HFFc6 (cell line): ENCODE data around the gene CLSTN3. TPM values are rescaled to one million over a fixed set of nuclear protein-coding genes. Genes with fewer than 3 reads are reported as not detected.

Experiments used
- DNase-seq: peaks from one replicate; pipeline ENCODE4 v3.0.0-alpha.2; 2018
- H3K27ac Mint-ChIP-seq: 2 replicates; pipeline ENCODE4 v1.8.0; 2020; ENCODE audit warnings: mild to moderate bottlenecking, mixed read lengths
- H3K27me3 Mint-ChIP-seq: 2 replicates; pipeline ENCODE4 v1.8.0; 2021; ENCODE audit warnings: mild to moderate bottlenecking, moderate library complexity, mixed read lengths; ENCODE audit not compliant: insufficient read depth
- H3K36me3 Mint-ChIP-seq: 2 replicates; pipeline ENCODE4 v1.8.0; 2021; ENCODE audit warnings: low read depth, mixed read lengths
- H3K4me1 Mint-ChIP-seq: 2 replicates; pipeline ENCODE4 v1.8.0; 2020; ENCODE audit warnings: low read depth, mixed read lengths
- H3K4me3 Mint-ChIP-seq: 2 replicates; pipeline ENCODE4 v1.8.0; 2020; ENCODE audit warnings: mild to moderate bottlenecking, moderate library complexity, mixed read lengths
- H3K9me3 Mint-ChIP-seq: 2 replicates; pipeline ENCODE4 v1.8.0; 2020; ENCODE audit warnings: mild to moderate bottlenecking, mixed read lengths
- CTCF ChIP-seq: fragments of 200-600 bp; sonication (generic); IDR thresholded peaks from 2 replicates; pipeline ENCODE4 v1.5.0; 2021; ENCODE audit warnings: antibody characterized with exemption, mild to moderate bottlenecking
- total RNA-seq, 6 experiments: library from RNA; stranded (reverse); fragmentation: NEBNext Ultra II Directional; extraction: Animal tissue kit (Norgen Biotek cat#: 25700); gene quantifications; 2 replicates in 1 of 6; 3 replicates in 5 of 6; pipeline ENCODE4 v1.2.3, GENCODE V29; 2021

Gene CLSTN3
- total RNA-seq, 6 experiments from 2014 or later: 10.4 to 15.5 (median 13.7) TPM

GRCh38 chr12:7157391-7157790 is 27.2 kb downstream of the CLSTN3 start:
- no peaks in the 10 kb centered on the region for H3K9me3 Mint-ChIP-seq
- H3K4me1 Mint-ChIP-seq: peaks cover 14% of the 10 kb centered on the region
- H3K27ac Mint-ChIP-seq: no peak overlapping the region
- H3K36me3 Mint-ChIP-seq: no peaks in the 10 kb centered on the region
- H3K4me3 Mint-ChIP-seq: no peak overlapping the region
- TF ChIP-seq CTCF: no peak
- no peak for DNase-seq
- no peaks in the 10 kb centered on the region; the same call in 1 of the 2 replicates for H3K27me3 Mint-ChIP-seq

GRCh38 chr12:7158781-7159609 is 28.8 kb downstream of the CLSTN3 start:
- no peak for DNase-seq
- H3K4me3 Mint-ChIP-seq: no peak overlapping the region
- TF ChIP-seq CTCF: no peak
- H3K9me3 Mint-ChIP-seq: no peaks in the 10 kb centered on the region
- peaks cover 19% of the 10 kb centered on the region for H3K4me1 Mint-ChIP-seq
- peaks cover 10% of the 10 kb centered on the region for H3K27me3 Mint-ChIP-seq
- H3K36me3 Mint-ChIP-seq: no peaks in the 10 kb centered on the region
- no peak overlapping the region for H3K27ac Mint-ChIP-seq

- H3K4me3 Mint-ChIP-seq: no peak overlapping the region
- no peak for DNase-seq
- H3K36me3 Mint-ChIP-seq: no peaks in the 10 kb centered on the region
- H3K27me3 Mint-ChIP-seq: peaks cover 10% of the 10 kb centered on the region
- TF ChIP-seq CTCF: no peak
- H3K4me1 Mint-ChIP-seq: peaks cover 9% of the 10 kb centered on the region
- no peak overlapping the region for H3K27ac Mint-ChIP-seq
- H3K9me3 Mint-ChIP-seq: no peaks in the 10 kb centered on the region
Measured at GRCh38 chr12:7160183-7160582, 30.0 kb downstream of the CLSTN3 start.

GRCh38 chr12:7161327-7161726 is 31.2 kb downstream of the CLSTN3 start:
- Mint-ChIP-seq H3K4me3 (no peak overlapping the region), H3K9me3 (peaks cover under 1% of the 10 kb centered on the region; the same call in 1 of the 2 replicates), H3K27me3 (peaks cover 10% of the 10 kb centered on the region), H3K27ac (no peak overlapping the region), H3K4me1 (peaks cover 5% of the 10 kb centered on the region; the same call in 1 of the 2 replicates), H3K36me3 (no peaks in the 10 kb centered on the region)
- DNase-seq: no peak
- no peak for TF ChIP-seq CTCF

GRCh38 chr12:7161811-7162210 is 31.6 kb downstream of the CLSTN3 start:
- DNase-seq: peak; percentile 25
- Mint-ChIP-seq H3K27me3 (peaks cover 13% of the 10 kb centered on the region), H3K4me3 (no peak overlapping the region), H3K9me3 (peaks cover 6% of the 10 kb centered on the region), H3K4me1 (0 out of 2 replicates have a peak, but pooled peaks cover 5% of the 10 kb centered on the region), H3K36me3 (no peaks in the 10 kb centered on the region; the same call in 1 of the 2 replicates), H3K27ac (no peak overlapping the region)
- no peak for TF ChIP-seq CTCF
